22Rv1 (cell line): ENCODE results near the gene FOXI1.
"Not testable (repeated sequence)": the region's sequence is repeated elsewhere in the genome, so short reads cannot be mapped to it uniquely, and the experiment has no call there.

Experiments used
- H3K27ac ChIP-seq: fragments of 450-650 bp; 2 replicates; pipeline ENCODE4 v1.5.1; 2017
- ZFX ChIP-seq: fragments of 450-650 bp; IDR thresholded peaks from 2 replicates; pipeline ENCODE4 v1.6.1; 2017; ENCODE audit warnings: antibody characterized with exemption, borderline replicate concordance
- TF ChIP-seq, protein P1 (sequence below): fragments of 450-650 bp; IDR thresholded peaks from 2 replicates; pipeline ENCODE4 v1.5.1; 2017; ENCODE audit warnings: mild to moderate bottlenecking

The FOXI1 gene

DNA sequence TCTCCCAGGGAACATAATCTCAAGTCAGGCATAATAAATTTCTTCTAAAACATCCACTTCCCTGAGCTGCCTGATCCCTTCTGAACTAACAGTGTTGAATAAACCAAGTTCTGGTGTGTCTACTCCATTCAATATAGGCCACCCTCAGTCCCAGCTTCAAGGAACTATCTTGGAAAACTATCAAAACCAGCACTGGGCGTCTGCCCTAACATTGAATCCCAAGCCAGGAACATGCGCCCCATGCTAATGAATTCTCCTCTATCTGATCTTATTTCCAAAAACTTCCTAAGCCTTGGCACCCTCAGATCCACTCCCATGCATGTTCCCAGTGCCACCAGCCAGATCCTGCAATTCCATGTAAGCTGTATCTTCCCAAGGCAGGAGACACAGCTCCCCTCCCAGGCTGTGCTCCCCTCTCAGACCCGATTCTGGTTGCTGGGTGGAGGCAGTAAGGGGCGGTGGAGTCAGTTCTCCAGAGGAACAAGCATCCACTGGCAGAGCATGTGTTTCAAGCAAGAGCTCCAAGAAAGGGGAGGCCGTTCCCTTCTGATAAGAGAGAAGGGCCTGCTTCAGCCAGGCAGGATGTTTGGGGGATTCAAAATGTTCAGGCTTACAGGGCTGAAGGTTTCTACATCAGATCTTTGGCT, 13.1 kb upstream of the FOXI1 start:
- TF ChIP-seq ZFX: no peak
- TF ChIP-seq, protein P1, sequence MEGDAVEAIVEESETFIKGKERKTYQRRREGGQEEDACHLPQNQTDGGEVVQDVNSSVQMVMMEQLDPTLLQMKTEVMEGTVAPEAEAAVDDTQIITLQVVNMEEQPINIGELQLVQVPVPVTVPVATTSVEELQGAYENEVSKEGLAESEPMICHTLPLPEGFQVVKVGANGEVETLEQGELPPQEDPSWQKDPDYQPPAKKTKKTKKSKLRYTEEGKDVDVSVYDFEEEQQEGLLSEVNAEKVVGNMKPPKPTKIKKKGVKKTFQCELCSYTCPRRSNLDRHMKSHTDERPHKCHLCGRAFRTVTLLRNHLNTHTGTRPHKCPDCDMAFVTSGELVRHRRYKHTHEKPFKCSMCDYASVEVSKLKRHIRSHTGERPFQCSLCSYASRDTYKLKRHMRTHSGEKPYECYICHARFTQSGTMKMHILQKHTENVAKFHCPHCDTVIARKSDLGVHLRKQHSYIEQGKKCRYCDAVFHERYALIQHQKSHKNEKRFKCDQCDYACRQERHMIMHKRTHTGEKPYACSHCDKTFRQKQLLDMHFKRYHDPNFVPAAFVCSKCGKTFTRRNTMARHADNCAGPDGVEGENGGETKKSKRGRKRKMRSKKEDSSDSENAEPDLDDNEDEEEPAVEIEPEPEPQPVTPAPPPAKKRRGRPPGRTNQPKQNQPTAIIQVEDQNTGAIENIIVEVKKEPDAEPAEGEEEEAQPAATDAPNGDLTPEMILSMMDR: no peak
- no peak overlapping the region for H3K27ac ChIP-seq

DNA sequence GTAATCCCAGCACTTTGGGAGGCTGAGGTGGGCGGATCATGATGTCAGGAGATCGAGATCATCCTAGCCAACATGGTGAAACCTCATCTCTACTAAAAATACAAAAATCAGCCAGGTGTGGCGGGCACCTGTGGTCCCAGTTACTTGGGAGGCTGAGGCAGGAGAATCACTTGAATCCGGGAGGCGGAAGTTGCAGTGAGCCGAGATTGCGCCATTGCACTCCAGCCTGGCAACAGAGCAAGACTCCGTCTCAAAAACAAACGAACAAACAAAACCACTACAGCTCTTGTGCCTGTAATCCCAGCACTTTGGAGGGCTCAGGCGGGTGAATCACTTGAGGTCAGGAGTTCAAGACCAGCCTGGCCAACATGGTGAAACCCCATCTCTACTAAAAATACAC, 11.4 kb upstream of the FOXI1 start:
- H3K27ac ChIP-seq: not testable (repeated sequence)

- no peak overlapping the region for H3K27ac ChIP-seq
Measured at GRCh38 chr5:170095646-170096045, 10.1 kb upstream of the FOXI1 start.

DNA sequence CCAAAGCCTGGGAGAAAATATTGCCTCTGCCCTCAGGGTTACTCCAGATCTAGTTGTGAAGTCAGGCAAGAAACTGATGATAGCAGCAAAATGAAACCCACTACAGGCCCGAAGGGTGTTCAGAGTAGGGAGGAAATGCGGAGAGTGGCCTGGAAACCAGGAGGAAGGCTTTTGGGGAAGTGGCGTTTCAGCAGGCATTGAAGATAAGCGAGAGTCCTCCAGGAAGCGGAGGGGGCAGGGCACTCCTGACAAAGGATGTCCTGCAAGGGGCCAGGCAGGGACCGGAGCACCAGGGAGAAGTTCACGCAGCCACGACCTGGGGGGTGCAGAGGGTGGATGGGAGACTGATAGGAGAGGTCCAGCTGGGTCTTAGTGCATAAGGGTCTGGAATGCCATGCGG, 7.8 kb upstream of the FOXI1 start:
- H3K27ac ChIP-seq: no peak overlapping the region
- TF ChIP-seq ZFX: no peak
- TF ChIP-seq, protein P1: no peak

More at GRCh38 chr5:170095646-170096045, 10.1 kb upstream of the FOXI1 start:
- TF ChIP-seq, protein P1: no peak
- no peak for TF ChIP-seq ZFX

- no peak overlapping the region for H3K27ac ChIP-seq
- TF ChIP-seq ZFX: no peak
- TF ChIP-seq, protein P1: peak; percentile 67
Measured at GRCh38 chr5:170100066-170100943, 5.4 kb upstream of the FOXI1 start.

DNA sequence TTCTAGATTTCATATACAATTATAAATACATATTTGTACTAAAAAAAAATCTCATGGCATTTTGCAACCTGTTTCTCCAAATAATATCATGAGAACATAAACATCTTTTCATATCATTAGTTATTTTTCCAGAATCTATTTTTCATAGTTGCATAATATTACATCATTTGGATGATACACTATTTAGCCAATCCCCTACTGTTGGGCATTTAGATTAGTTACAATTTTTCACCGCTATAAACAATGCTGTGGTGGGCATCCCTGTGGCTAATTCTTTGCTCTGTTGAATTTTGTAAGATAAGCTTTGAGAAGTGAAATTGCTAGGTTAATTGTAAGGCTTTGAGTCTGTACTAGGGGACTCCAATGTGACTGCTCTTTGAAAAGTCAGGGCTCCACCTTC, 2.2 kb upstream of the FOXI1 start:
- no peak overlapping the region for H3K27ac ChIP-seq

GRCh38 chr5:170104299-170104698, 1.4 kb upstream of the FOXI1 start:
- TF ChIP-seq, protein P1: no peak
- no peak for TF ChIP-seq ZFX
- H3K27ac ChIP-seq: no peak overlapping the region

More for the DNA sequence above, 2.2 kb upstream of the FOXI1 start:
- TF ChIP-seq ZFX: no peak
- TF ChIP-seq, protein P1: no peak
